NT2/D1 (cell line): ENCODE measurements around the gene FAM174C.
"Not testable (repeated sequence)": the region's sequence is repeated elsewhere in the genome, so short reads cannot be mapped to it uniquely, and the experiment has no call there.

Experiments used
- YY1 ChIP-seq: IDR thresholded peaks from 2 replicates; pipeline ENCODE4 v1.6.1; 2011; ENCODE audit not compliant: insufficient read length, insufficient read depth
- ZNF274 ChIP-seq: IDR thresholded peaks from 2 replicates; pipeline ENCODE4 v1.6.1; 2011; ENCODE audit warnings: mild to moderate bottlenecking, low read depth, low read length

GRCh38 chr19:1305354-1305753 lies 30.0 kb downstream of the FAM174C start:
- not testable (repeated sequence) for TF ChIP-seq YY1, ZNF274
